ENCODE results near the gene SLC22A7.

SLC22A7 gene

GRCh38 chr6:43283514-43283901 lies 14.6 kb upstream of the SLC22A7 start:
- no peak for DNase-seq (ENCODE audit: low read depth in 3 of 3)

DNA sequence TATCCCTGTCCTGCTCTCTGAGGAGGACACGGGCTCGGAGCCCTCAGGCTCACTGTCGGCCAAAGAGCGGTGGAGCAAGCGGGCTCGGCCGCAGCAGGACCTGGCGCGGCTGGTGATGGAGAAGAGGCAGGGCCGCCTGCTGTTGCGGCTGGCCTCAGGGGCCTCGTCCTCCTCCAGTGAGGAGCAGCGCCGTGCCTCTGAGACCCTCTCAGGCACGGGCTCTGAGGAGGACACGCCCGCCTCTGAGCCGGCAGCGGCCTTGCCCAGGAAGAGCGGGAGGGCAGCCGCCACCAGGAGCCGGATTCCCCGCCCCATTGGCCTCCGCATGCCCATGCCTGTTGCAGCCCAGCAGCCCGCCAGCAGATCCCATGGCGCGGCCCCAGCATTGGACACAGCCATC lies 14.2 kb upstream of the SLC22A7 start:
- DNase-seq (ENCODE audit: low read depth in 3 of 3) = no peak

DNA sequence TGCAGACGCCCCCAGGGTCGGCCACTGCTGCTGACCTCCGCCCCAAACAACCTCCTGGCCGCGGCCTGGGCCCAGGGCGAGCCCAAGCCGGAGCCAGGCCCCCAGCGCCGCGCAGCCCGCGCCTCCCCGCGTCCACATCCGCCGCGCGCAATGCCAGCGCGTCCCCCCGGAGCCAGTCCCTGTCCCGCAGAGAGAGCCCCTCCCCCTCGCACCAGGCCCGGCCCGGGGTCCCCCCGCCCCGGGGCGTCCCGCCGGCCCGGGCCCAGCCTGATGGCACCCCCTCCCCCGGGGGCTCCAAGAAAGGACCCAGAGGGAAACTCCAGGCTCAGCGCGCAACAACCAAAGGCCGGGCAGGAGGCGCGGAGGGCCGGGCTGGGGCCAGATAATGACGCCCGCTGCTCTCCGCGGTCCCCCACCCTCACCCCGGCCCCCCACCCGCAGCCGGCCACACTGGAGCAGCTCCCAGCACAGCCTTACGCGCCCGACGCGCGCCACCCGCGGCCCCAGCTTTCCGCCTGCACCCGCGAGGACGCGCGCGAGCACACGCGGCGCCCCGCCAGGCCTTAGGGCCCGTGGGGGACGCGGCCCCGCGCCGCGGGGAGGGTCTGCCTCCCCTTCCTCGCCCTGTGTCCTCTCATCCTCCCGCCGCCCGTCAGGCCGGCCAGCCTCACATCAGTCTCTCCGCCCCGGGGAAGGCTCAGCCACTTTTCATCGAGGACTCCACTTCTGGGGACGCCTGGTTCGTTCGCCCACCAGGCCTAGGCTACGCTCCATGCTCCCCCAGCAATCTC lies 12.9 kb upstream of the SLC22A7 start:
- DNase-seq (ENCODE audit: low read depth in 3 of 3) = no peak

DNA sequence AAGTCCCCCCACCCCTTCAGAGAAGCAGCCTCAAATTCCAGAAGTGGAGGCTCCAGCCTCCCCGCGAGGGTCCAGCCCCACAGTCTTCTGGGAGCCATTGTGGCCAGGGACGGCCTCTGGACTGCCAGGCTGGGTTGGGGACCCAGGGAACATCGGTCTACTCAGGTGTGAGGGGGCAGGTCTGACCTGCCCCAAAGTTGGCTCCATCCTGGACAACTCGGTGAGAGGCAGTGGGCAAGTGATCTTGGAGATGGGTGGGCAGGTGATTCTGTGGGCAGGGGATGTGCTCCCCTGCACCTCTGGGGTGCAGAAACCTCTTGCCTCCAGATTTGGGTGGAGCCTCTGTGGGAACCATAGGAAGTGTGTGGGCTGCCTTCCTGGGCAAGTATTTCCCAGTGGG lies 12.2 kb upstream of the SLC22A7 start:
- DNase-seq (ENCODE audit: low read depth in 3 of 3) = no peak

- no peak for DNase-seq (ENCODE audit: low read depth in 3 of 3)
Observed at GRCh38 chr6:43286456-43286979, 11.5 kb upstream of the SLC22A7 start.

GRCh38 chr6:43286980-43287716 lies 10.9 kb upstream of the SLC22A7 start:
- no peak for DNase-seq (ENCODE audit: low read depth in 3 of 3)

- no peak for DNase-seq (ENCODE audit: low read depth in 3 of 3)
Observed at GRCh38 chr6:43287717-43288679, 10.1 kb upstream of the SLC22A7 start.

DNA sequence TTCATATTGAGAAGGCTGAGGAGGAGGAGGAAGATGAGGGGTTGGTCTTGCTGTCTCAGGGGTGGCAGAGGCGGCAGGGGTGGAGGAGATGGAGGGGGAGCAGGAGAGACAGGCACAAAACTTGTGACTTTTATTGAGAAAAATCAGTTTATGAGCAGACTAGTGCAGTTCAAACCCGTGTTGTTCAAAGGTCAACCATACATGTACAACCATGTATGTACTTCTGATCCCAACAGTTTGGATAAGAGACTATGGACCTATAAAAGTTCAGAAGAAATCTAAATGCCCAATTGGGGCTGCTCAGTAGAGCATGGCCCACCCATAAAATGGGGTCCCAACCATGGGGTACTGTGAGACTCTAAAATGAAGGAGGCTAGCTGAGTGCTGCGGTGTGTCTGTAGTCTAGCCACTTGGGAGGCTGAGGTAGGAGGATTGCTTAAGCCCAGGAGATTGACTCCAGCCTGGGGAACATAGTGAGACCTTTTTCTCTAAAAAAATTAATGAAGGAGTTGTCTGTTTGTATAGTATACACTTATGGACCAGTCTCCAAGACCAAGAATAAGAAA lies 7.6 kb upstream of the SLC22A7 start:
- no peak for DNase-seq (ENCODE audit: low read depth in 3 of 3)

DNA sequence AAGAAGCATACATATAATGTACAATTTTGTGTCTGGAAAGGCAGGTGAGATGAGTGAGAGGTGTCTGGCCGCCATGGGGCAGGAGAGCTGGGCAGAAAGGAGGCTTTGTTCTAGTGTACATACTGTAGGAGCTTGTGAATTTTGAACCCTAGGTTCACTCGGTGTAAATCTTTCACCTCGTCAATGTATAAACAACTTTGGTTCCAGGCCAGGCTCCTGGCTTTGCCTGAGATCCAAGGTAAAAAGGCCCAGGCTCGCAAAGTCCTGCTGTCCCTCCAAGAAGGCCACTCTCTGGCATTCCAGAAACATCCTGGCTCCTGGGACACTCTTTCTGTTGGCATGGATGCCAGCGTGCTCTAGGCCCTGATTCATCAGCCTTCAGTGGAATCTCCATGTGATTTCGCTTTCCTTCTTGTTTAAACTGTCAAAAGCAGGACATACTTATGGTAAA lies 7.1 kb upstream of the SLC22A7 start:
- no peak for DNase-seq (ENCODE audit: low read depth in 3 of 3)

DNA sequence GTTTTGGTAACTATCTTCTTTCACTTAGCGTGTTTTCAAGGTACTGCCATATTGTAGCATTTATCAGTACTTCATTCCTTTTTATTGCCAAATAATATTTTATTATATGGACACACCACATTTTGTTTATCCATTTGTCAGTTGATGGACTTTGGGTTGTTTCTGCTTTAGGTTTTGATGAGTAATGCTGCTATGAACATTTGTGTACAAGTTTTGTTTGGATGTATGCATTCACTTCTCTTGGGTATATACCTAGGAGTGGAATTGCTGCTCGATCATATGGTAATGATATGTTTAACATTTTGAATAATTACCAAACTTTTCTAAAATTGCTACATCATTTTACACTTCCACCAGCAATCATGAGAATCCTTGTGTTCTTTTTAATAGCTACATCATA lies 6.4 kb upstream of the SLC22A7 start:
- no peak for DNase-seq (ENCODE audit: low read depth in 3 of 3)

DNA sequence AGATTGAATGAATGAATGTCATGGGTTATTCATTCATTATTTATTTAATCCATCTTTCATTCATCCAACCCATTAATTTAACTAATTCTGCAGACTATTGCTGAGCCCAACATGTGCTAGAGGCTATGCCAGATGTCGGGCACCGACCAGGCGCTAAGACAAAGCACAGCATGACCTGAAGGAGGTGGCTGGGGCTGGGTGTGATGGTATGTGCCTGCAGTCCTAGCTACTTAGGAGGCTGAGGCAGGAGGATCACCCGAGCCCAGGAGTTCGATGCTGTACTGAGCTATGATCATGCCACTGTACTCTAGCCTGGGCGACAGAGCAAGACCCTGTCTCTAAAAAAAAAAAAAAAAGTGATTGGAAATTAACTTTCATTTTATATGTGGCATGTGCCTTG lies 5.7 kb upstream of the SLC22A7 start:
- no peak for DNase-seq (ENCODE audit: low read depth in 3 of 3)

GRCh38 chr6:43292763-43293318 lies 5.2 kb upstream of the SLC22A7 start:
- no peak for DNase-seq (ENCODE audit: low read depth in 3 of 3)

DNA sequence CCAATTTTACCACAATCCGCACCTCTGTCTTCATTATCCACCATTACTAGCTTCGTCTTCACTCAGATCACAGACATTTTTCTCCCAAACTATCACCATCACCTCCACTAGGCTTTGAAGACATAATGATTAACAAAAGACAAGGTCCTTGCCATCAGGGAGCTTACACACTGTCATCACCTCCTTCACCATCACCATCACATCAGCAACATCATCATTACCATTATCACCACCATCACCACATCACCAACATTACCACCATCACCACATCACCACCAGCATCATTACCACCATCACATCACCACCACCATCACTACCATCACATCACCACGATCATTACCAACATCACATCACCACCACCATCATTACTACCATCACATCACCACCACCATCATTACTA lies 4.4 kb upstream of the SLC22A7 start:
- DNase-seq (ENCODE audit: low read depth in 3 of 3) = no peak

GRCh38 chr6:43294536-43294935 lies 3.5 kb upstream of the SLC22A7 start:
- DNase-seq (ENCODE audit: low read depth in 3 of 3) = no peak

DNA sequence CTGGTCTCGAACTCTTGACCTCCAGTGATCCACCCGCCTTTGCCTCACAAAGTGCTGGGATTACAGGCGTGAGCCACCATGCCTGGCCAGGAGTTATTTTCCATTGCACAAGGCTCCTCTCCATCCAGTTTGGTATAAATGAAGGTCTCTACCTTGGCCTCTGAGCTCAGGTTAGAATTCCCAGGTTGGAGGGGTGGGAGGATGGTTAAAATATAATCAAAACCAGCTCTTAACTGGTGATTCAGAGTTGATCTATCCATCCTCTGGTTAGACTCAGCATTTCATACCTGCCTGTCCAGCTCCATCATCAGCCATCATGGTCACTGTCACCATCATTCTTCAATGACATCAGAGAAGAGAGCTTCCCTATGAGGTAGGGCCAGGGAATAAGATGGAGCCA lies 2.6 kb upstream of the SLC22A7 start:
- DNase-seq (ENCODE audit: low read depth in 3 of 3) = no peak

- no peak for DNase-seq (ENCODE audit: low read depth in 3 of 3)
Observed at GRCh38 chr6:43296780-43297497, 1.1 kb upstream of the SLC22A7 start.

DNA sequence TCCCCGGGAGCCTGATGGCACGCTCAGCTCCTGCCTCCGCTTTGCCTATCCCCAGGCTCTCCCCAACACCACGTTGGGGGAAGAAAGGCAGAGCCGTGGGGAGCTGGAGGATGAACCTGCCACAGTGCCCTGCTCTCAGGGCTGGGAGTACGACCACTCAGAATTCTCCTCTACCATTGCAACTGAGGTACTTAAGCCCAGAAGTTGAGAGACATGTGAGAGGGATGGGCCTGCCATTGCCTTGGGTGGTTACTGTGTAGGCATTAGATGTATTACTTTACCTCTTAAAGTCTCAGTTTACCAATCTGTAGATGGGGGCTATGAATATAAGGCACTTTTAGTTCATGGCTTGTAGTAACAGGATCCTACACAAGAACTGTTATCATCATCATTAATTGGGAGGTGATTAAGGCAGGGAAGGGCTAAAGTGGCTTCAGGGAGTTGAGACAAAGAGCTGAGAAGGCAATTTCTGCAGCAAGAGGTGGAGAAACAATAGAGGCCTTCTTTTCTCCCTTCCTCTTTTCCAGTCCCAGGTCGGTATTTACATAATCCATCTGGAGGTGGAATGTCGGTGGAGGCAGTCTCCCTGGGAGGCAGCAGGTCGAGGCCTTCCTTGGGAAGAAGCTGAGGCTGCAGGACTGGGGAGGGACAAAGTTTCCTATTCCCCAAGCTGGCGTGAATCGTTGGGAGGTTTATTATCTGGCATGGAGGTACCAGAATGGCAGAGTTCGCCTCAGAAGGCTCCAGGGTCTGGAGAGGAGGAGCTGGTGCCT lies 691 bp downstream of the SLC22A7 start:
- no peak for DNase-seq (ENCODE audit: low read depth in 3 of 3)

- no peak for DNase-seq (ENCODE audit: low read depth in 3 of 3)
Observed at GRCh38 chr6:43299338-43300293, 1.6 kb downstream of the SLC22A7 start.
